GM12878 (cell line): ENCODE data around the gene C10orf105. TPM values are rescaled to one million over a fixed set of nuclear protein-coding genes. Genes with fewer than 3 reads are reported as not detected.

Experiments used
- ATAC-seq: fragments of 200-7000 bp; cut with Tn5 transposase; 3 replicates; pipeline ENCODE4 v1.9.1; 2020; ENCODE audit warnings: mild to moderate bottlenecking, moderate library complexity
- BruUV-seq: library from RNA; stranded (reverse); fragments of 400-500 nt; replicated peaks from 2 replicates; lab custom pipeline; 2021; lab: Mats Ljungman, UMichigan
- CTCF ChIA-PET: fragments of 300-600 bp; sonication (Branson Sonifier 250); formaldehyde crosslinking; extraction: SDS; loops from one replicate; lab custom pipeline; 2021; ENCODE audit warnings: inconsistent platforms; lab: Yijun Ruan, JAX
- POLR2A ChIA-PET: fragments of 350-600 bp; formaldehyde crosslinking; extraction: SDS; loops from one replicate; lab custom pipeline; 2021; ENCODE audit warnings: inconsistent platforms; lab: Charles Lee
- RAD21 ChIA-PET: fragments of 300-600 bp; sonication (Branson Sonifier 250); formaldehyde crosslinking; loops from one replicate; lab custom pipeline; 2023; ENCODE audit warnings: antibody characterized with exemption; ENCODE audit not compliant: unreplicated experiment; lab: Charles Lee
- SMC1A ChIA-PET: fragments of 300-600 bp; sonication (Branson Sonifier 250); formaldehyde crosslinking; loops from one replicate; lab custom pipeline; 2023; ENCODE audit not compliant: unreplicated experiment, uncharacterized antibody; lab: Charles Lee
- DNase-seq: peaks from one replicate; pipeline ENCODE4 v3.0.0-alpha.2; 2011; ENCODE audit warnings: low read depth, low spot score
- FAIRE-seq: peaks from 3 replicates; lab custom pipeline; 2011; peaks lifted over from hg19 to GRCh38; lab: Jason Lieb, UNC
- H2AFZ ChIP-seq: 2 replicates; pipeline ENCODE4 v1.6.0; 2011; ENCODE audit warnings: low read depth, low read length, control low read depth; ENCODE audit not compliant: control insufficient read depth
- H3K27ac ChIP-seq: 2 replicates; pipeline ENCODE4 v1.5.1; 2011; ENCODE audit warnings: control low read depth; ENCODE audit not compliant: control insufficient read depth, insufficient read depth
- H3K27me3 ChIP-seq, 2 experiments: replicated peaks in 1 of 2; 2 replicates each; pipeline versions ENCODE4 v1.6.0 to v1.6.1; 2011; ENCODE audit warnings: low read length in 1 of 2; ENCODE audit not compliant: control insufficient read depth in 2 of 2, insufficient read depth in 2 of 2
- H3K36me3 ChIP-seq, 2 experiments: 2 replicates each; pipeline ENCODE4 v1.5.1; 2011; ENCODE audit warnings: low read length in 1 of 2; ENCODE audit not compliant: control insufficient read depth in 2 of 2, insufficient read depth in 2 of 2
- H3K4me1 ChIP-seq: 2 replicates; pipeline ENCODE4 v1.6.1; 2011; ENCODE audit warnings: mild to moderate bottlenecking, low read length, moderate library complexity, mixed read lengths; ENCODE audit not compliant: control insufficient read depth, insufficient read depth
- H3K4me2 ChIP-seq: 2 replicates; pipeline ENCODE4 v1.6.0; 2011; ENCODE audit warnings: control low read depth; ENCODE audit not compliant: control insufficient read depth, insufficient read depth
- H3K4me3 ChIP-seq: fragments of 200-600 bp; sonication (generic); 2 replicates; pipeline ENCODE4 v1.5.1; 2016
- H3K79me2 ChIP-seq: 2 replicates; pipeline ENCODE4 v1.6.0; 2011; ENCODE audit warnings: low read length; ENCODE audit not compliant: control insufficient read depth, insufficient read depth
- H3K9ac ChIP-seq: 2 replicates; pipeline ENCODE4 v1.8.0; 2011; ENCODE audit warnings: low read length, control low read depth, mixed read lengths; ENCODE audit not compliant: control insufficient read depth, insufficient read depth
- H3K9me3 ChIP-seq: replicated peaks from 3 replicates; pipeline ENCODE4 v1.5.1; 2011; ENCODE audit warnings: mild to moderate bottlenecking, low read length; ENCODE audit not compliant: control insufficient read depth, insufficient read depth
- H4K20me1 ChIP-seq: 2 replicates; pipeline ENCODE4 v1.6.0; 2011; ENCODE audit not compliant: control insufficient read depth, insufficient read depth
- CHD2 ChIP-seq: IDR thresholded peaks from 2 replicates; pipeline ENCODE4 v1.6.1; 2011; ENCODE audit warnings: low read depth, low read length, improper control_type of control experiment, borderline replicate concordance
- HDAC6 ChIP-seq: fragments of 200-600 bp; sonication (generic); IDR thresholded peaks from one replicate; pipeline ENCODE4 v1.8.0; 2017; ENCODE audit warnings: antibody characterized with exemption; ENCODE audit not compliant: unreplicated experiment
- IKZF2 ChIP-seq, 2 experiments: fragments of 450-650 bp; IDR thresholded peaks; 2 replicates each; pipeline ENCODE4 v1.6.1; 2017; ENCODE audit warnings: mild to moderate bottlenecking in 2 of 2, moderate library complexity in 2 of 2
- MAX ChIP-seq: IDR thresholded peaks from 2 replicates; pipeline ENCODE4 v1.6.1; 2012; ENCODE audit warnings: low read depth, low read length, improper control_type of control experiment
- WGBS: methylation state at CpG from one replicate; pipeline ENCODE4 v1.1.6; 2016; ENCODE audit warnings: low lambda C conversion rate; ENCODE audit not compliant: insufficient replicate concordance, insufficient coverage; ENCODE audit errors: missing lambda C conversion rate; 5-methylcytosine and 5-hydroxymethylcytosine counted together
- in situ Hi-C: fragments of 300-500 bp; cut with MboI; formaldehyde crosslinking; loops from 9 replicates; pipeline ENCODE4 v1.14.3; 2018; ENCODE audit warnings: mixed read lengths
- intact Hi-C: fragments of 100-400 bp; cut with micrococcal nuclease; formaldehyde crosslinking; loops from one replicate; pipeline ENCODE4 v1.14.2; 2022; ENCODE audit not compliant: unreplicated experiment
- polyA plus RNA-seq, 11 experiments: library from polyadenylated mRNA; depleted of rRNA in 4 of 11; unstranded in 6 of 11; stranded (reverse) in 5 of 11; fragments of >200 nt; fragmentation: Nextera tagmentation in 4 of 11; fragmentation: Illumina TruSeq in 1 of 11; extraction: Ambion mirVana in 4 of 11; extraction: Trizol in 1 of 11; gene quantifications; 1 replicate in 1 of 11; 2 replicates in 10 of 11; pipeline versions ENCODE4 v1.2.1 to v1.2.3, GENCODE V29; 2011 to 2016; ENCODE audit warnings: inconsistent platforms in 2 of 11, missing spikeins in 2 of 11, low read depth in 1 of 11
- total RNA-seq, 4 experiments: library from RNA; depleted of rRNA in 3 of 4; stranded (reverse); fragments of >200 nt in 3 of 4; fragmentation: Illumina TruSeq in 1 of 4; extraction: Trizol in 1 of 4; gene quantifications; 2 replicates each; pipeline versions ENCODE4 v1.2.1 to v1.2.3, GENCODE V29; 2013 to 2021

The C10orf105 gene
- total and polyA plus RNA-seq, 10 of the 15 experiments (the other 5 are each of a cell fraction or from before 2014, with no cell fraction given) = 0.04 to 0.06 (median 0.05) TPM; not detected in 7

- Histone ChIP-seq H3K27me3 (no peaks in the 10 kb centered on the region; a peak in 1 of 4 replicates), H3K79me2 (no peaks in the 10 kb centered on the region), H4K20me1 (no peaks in the 10 kb centered on the region), H3K4me2 (peak overlapping the region; percentile 38; the same call in 1 of the 2 replicates), H3K4me3 (peak overlapping the region; percentile 4; the same call in 1 of the 2 replicates), H3K4me1 (peaks cover 17% of the 10 kb centered on the region), H3K36me3 (no peaks in the 10 kb centered on the region), H3K27ac (no peak overlapping the region; the same call in 1 of the 2 replicates), H2AFZ (peak overlapping the region; percentile 86), H3K9me3 (no peaks in the 10 kb centered on the region), H3K9ac (no peak overlapping the region; the same call in 1 of the 2 replicates)
- intact Hi-C loops (no loop called here), in situ Hi-C loops (no loop called here)
- FAIRE-seq (peak; percentile 88), DNase-seq (peak; percentile 25), ATAC-seq (peak; percentile 46)
- SMC1A ChIA-PET = interaction anchor here (0.5 to 1.8 kb wide), 3 partner anchors 27 to 160 kb away, joined by 5 to 6 read pairs (median 6); no protein-coding TSS in a partner anchor
- 0% methylated on average over 3 of the region's 5 CpGs for WGBS
- BruUV-seq = no TSS peak
- RAD21 ChIA-PET = interaction anchor here (1.0 to 1.6 kb wide), 4 partner anchors 26 to 97 kb away, joined by 3 to 5 read pairs (median 4); no protein-coding TSS in a partner anchor
- TF ChIP-seq MAX (no peak), IKZF2 (IDR thresholded peaks at IDR 0.05) (peak in 1 of 2 experiments; percentile 10; a peak in 1 of 4 replicates), HDAC6 (no peak), CHD2 (0 out of 2 replicates have a peak, but pooled peaks have one; percentile 24)
- POLR2A ChIA-PET = no interaction called here
- CTCF ChIA-PET = interaction anchor here (1.7 to 2.5 kb wide), 3 partner anchors 27 to 41 kb away, joined by 8 to 14 read pairs (median 10); no protein-coding TSS in a partner anchor
These were observed 52.2 kb downstream of the C10orf105 start for GRCh38 chr10:71667387-71667752.
